Measurements from ENCODE around the gene CPNE7.

GRCh38 chr16:89646270-89646669, 70.7 kb downstream of the CPNE7 start:
- TF ChIP-seq POLR2AphosphoS5 (IDR thresholded peaks at IDR 0.05; ENCODE audit: borderline replicate concordance, low read depth, low read length) (no peak), EZH2 (IDR thresholded peaks at IDR 0.05) (no peak), FOXP2 (optimal IDR thresholded peaks at IDR 0.05; ENCODE audit: control extremely low read depth, extremely low read length, insufficient read depth) (no peak)
